ENCODE measurements around the gene NOVA1. TPM values are rescaled to one million over a fixed set of nuclear protein-coding genes. Genes with fewer than 3 reads are reported as not detected.
A peak's percentile ranks its signal among the peaks of the same experiment; 100 is the strongest.
"Not testable (repeated sequence)": the region's sequence is repeated elsewhere in the genome, so short reads cannot be mapped to it uniquely, and the experiment has no call there.

The NOVA1 gene, protein sequence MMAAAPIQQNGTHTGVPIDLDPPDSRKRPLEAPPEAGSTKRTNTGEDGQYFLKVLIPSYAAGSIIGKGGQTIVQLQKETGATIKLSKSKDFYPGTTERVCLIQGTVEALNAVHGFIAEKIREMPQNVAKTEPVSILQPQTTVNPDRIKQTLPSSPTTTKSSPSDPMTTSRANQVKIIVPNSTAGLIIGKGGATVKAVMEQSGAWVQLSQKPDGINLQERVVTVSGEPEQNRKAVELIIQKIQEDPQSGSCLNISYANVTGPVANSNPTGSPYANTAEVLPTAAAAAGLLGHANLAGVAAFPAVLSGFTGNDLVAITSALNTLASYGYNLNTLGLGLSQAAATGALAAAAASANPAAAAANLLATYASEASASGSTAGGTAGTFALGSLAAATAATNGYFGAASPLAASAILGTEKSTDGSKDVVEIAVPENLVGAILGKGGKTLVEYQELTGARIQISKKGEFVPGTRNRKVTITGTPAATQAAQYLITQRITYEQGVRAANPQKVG
- total RNA-seq = under 0.01 TPM in 1 of 2 replicates, not detected in the other

- peak in 1 of 2 donors; percentile 36 for DNase-seq (ENCODE audit: low read depth in 2 of 2)
Measured at GRCh38 chr14:26597589-26598080, at the start of gene NOVA1. NOVA1 (minus strand) TSS chr14:26598033; CDS start chr14:26597436, 597 bp downstream.

- DNase-seq (ENCODE audit: low read depth in 2 of 2) = not testable (repeated sequence)
Measured at GRCh38 chr14:26645057-26645456, 47.2 kb upstream of the NOVA1 start.

DNA sequence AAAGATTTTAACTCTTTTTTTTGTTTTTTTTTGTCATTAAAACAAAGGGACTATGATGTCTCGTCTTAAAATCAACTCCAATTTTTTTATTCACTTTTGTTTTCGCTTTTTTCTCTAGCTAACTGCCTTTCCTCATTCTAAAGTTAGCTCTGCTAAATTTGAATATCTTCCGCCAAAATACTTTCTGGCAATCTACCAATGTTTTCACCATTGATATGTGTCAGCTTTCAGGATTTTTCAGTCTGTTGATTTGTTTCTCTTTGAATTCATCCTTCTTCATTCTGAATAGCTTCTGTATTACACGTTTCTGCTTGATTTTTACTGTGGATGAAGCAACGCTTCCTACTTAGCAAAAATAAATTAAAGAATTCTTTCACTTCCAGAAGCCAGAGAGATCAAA, 38.7 kb upstream of the NOVA1 start:
- DNase-seq (ENCODE audit: low read depth in 2 of 2) = no peak

- DNase-seq (ENCODE audit: low read depth in 2 of 2) = not testable (repeated sequence)
Measured at GRCh38 chr14:26634946-26635345, 37.1 kb upstream of the NOVA1 start.

DNA sequence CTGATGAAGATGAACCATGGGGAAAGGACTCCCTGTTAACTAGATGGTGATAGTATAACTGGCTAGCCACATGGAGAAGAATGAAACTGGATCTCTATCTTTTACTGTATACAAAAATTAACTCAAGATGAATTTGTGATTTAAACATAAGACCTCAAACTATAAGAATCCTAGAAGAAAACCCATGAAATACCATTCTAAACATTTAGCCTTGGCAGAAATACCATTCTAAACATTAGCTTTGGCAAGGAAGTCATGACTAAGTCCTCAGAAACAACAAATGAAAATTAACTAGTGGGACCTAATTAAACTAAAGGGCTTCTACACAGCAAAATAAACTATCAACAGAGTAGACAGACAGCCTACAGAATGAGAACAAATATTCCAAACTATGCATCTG, 28.4 kb upstream of the NOVA1 start:
- no peak for DNase-seq (ENCODE audit: low read depth in 2 of 2)

DNA sequence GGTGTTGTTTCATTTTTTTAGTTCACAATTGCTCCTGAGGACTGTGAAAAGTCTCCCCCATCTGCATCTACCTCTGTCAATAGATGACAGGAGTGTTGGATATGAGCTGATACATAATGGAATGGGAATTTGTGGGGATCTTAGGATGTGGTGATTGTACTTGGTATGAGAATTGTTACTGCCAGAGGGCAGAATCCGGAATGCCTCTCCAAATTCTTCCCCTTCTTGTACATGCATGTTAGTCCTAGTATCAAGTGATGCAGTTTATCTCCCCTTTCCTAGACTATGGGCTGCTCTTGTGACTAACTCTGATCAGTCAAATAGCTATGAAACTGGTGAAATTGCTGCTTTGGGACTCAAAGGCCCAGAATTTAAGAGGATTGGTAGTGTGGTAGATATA, 24.8 kb upstream of the NOVA1 start:
- DNase-seq (ENCODE audit: low read depth in 2 of 2) = no peak

DNA sequence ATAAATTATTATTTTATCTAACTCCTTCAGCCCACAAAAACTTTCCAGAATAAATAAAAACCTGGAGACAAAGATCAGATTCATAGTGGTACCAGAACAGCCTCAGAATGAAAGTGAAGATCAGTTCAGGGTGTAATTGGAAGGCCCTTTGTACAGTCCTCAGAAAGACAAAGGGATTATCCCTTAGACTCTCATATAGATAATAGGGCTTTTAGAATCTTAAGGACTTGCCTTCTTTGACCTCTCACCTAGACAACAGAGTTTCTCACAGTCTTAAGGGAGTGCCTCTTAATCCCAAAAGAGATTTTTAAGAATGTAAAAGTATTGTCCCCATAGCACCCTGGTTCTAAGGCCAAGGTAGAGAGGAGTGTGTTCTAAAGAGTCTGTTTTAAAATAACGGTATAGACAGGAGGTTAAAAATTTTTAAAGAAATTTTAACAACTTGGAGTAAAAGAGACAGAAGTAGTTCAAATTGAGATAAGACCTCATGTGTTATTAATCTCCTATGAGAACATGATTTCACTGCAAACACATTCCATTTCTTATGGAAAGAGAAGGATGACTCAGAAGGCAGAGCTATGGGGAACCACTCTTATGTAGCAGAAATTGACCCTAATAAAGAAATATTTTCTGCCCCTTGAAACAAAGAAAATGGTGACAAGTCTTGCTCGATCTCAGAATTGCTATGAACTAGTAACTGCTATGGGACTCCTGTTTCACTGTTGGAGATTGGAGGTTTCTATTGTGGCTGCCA, 24.2 kb upstream of the NOVA1 start:
- DNase-seq (ENCODE audit: low read depth in 2 of 2) = no peak

GRCh38 chr14:26621364-26621763, 23.5 kb upstream of the NOVA1 start:
- no peak for DNase-seq (ENCODE audit: low read depth in 2 of 2)

DNA sequence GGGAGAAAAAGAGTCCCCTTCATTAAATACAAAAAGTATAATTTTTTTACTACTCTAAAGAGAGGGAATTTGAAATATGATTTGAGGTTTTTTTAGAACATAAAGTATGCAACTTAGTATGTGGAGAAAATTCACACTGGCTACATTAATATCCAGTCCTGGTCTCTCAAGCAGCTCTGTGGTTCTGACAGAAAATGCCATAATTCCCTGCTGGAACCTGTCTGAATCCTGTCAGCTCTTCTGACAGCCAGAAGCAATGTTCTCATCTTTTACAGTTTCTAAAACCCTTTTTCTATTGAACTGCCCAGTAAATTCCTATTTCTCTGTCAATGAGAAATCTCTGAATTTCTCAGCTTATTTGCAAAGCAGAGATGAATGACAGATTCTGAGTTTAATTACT, 13.4 kb upstream of the NOVA1 start:
- DNase-seq (ENCODE audit: low read depth in 2 of 2) = no peak

GRCh38 chr14:26606729-26607312, 9.0 kb upstream of the NOVA1 start:
- DNase-seq (ENCODE audit: low read depth in 2 of 2) = no peak

- no peak for DNase-seq (ENCODE audit: low read depth in 2 of 2)
Measured at GRCh38 chr14:26605602-26606001, 7.8 kb upstream of the NOVA1 start.

GRCh38 chr14:26602902-26603301, 5.1 kb upstream of the NOVA1 start:
- no peak for DNase-seq (ENCODE audit: low read depth in 2 of 2)

DNA sequence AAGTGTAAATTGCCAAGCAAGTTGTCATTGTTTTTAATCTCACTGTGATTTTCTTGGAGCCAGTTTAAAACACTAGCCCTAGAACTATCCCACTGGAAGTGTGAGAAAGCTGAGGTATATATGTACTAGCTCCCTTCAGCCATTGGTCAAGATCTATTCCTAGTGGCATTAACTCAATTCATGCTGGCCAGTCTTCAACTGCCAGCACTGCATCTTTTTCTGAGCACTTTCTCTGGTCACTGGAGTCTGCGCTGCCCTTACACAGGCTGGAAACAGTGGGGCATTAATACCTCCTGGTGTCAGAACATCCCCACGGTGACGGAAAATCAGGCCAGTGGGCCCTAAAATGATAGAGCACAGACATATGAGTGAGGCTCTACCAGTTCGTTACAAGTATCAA, 4.0 kb upstream of the NOVA1 start:
- no peak for DNase-seq (ENCODE audit: low read depth in 2 of 2)

DNA sequence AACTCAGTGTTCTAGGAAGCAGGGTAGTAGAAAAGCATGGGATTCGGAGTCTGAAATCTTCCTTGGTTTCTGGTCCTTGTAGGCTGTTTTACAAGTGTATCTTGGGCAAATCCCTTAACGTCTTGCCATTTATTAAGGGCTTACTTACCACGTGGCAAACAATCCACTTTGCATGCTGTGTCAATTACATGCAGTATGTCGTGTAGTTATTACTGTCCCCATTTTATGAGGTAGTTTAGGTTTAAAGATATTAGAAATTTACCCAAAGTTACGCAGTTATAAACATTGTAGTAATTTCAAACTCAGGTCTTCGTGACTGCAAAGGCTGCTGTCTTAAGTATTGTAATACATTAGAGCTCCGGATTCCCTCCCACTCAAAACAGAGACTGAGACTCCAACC, 1.5 kb upstream of the NOVA1 start:
- DNase-seq (ENCODE audit: low read depth in 2 of 2) = no peak

DNA sequence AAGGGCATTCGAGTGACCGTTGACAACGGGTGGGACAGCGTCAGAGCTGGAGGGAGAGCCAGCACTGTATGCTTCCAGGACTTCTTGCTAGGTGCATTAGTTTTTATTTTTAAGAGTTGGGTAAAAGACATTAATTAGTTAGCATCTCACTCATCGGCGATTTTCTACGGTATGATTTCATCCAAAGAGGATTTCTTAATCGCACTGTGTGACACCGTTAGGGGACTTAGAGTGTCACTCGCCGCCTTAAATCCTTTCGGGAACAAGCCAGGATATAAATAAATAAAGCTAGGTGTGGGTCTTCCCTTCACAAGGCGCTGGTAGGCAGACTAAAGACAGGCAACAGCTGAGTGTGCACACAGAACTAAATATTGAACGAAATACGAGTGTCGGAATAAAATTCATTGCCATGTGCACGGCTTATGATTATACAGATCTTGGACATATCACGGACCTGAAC, 869 bp upstream of the NOVA1 start:
- DNase-seq (ENCODE audit: low read depth in 2 of 2) = no peak

- DNase-seq (ENCODE audit: low read depth in 2 of 2) = peak; percentile 44 to 50
Measured at GRCh38 chr14:26598081-26598671, 343 bp upstream of the NOVA1 start.

DNA sequence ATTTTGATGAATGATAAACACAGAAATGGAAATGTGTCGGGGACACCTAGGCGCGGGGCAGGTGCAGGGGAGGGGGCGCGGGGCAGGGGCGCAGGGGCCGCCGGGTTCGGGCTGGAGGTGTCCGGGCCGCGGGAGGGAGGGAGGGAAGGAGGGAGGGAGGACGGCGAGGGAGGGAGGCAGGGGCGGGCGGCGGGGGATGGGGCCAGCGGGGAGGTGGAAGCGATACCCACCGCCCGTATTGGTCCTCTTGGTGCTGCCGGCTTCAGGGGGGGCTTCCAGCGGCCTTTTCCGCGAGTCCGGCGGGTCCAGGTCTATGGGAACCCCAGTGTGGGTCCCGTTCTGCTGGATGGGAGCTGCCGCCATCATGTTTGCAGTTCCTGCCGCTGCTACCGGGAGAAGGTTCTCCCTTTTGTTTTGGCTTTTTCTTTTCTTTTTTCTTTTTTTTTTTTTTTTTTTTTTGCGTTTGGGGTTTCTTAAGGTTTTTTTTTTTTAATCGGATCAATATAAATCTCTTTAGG, 703 bp downstream of the NOVA1 start:
- DNase-seq (ENCODE audit: low read depth in 2 of 2) = no peak

DNA sequence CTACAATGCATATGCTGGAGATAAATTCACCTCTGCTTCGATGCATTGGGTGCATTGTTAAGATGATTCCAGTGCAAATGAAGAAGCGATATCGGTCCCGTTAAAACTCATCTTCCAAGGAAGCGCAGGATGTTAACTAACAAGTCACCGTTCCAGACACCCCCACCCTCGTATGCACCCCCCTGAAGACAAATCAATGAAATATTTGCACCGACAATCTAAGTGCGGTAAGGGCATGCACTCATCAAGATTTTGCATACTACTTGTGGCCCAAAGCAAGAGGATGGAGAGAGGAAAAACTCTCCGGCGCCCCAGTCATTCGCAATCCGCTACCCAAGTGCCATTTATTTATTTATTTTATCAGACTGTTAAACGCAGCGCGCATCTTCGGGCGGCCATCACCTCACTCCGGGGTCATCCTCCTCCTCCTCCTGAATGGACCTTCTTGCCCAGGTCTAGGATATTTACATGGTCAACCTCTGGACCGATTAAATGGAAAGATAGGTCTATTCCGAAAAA, 1.2 kb downstream of the NOVA1 start:
- DNase-seq (ENCODE audit: low read depth in 2 of 2) = no peak

GRCh38 chr14:26595926-26596542, 1.8 kb downstream of the NOVA1 start:
- no peak for DNase-seq (ENCODE audit: low read depth in 2 of 2)

GRCh38 chr14:26594756-26595545, 2.9 kb downstream of the NOVA1 start:
- DNase-seq (ENCODE audit: low read depth in 2 of 2) = no peak
